ENCODE results near the gene WDFY3. TPM values are rescaled to one million over a fixed set of nuclear protein-coding genes. Genes with fewer than 3 reads are reported as not detected.

WDFY3 gene
- total RNA-seq, 3 donors from 2014 or later = 119 to 156 (median 125) TPM

DNA sequence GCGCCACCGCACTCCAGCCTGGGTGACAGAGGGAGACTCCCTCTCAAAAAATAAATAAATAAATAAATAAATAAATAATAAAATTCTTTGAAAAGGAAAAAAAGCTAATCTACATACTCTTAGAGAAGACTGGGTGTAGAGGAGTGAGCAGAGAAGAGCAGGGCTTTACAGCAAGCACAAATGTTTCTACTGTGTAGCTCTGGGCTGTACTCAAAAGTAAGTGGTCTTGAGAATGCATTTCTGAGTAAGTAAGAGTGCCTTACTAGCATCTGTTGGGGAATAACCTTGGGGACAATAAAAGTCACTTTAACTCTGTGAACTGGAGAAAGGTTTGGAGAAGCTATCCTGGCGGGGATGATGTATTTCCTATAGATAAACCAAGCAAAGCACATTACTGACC, 185.8 kb downstream of the WDFY3 start:
- intact Hi-C loops (cut with DNase I; ENCODE audit: low total_unique reads) = no loop called here
- Histone ChIP-seq H3K36me3 (peaks cover 9% of the 10 kb centered on the region), H3K4me1 (no peaks in the 10 kb centered on the region), H3K4me3 (no peak overlapping the region), H3K27ac (no peak overlapping the region), H3K9me3 (no peaks in the 10 kb centered on the region), H3K27me3 (no peaks in the 10 kb centered on the region)
- TF ChIP-seq, protein P1, sequence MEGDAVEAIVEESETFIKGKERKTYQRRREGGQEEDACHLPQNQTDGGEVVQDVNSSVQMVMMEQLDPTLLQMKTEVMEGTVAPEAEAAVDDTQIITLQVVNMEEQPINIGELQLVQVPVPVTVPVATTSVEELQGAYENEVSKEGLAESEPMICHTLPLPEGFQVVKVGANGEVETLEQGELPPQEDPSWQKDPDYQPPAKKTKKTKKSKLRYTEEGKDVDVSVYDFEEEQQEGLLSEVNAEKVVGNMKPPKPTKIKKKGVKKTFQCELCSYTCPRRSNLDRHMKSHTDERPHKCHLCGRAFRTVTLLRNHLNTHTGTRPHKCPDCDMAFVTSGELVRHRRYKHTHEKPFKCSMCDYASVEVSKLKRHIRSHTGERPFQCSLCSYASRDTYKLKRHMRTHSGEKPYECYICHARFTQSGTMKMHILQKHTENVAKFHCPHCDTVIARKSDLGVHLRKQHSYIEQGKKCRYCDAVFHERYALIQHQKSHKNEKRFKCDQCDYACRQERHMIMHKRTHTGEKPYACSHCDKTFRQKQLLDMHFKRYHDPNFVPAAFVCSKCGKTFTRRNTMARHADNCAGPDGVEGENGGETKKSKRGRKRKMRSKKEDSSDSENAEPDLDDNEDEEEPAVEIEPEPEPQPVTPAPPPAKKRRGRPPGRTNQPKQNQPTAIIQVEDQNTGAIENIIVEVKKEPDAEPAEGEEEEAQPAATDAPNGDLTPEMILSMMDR (IDR thresholded peaks at IDR 0.05) = no peak
- TF ChIP-seq POLR2A (IDR thresholded peaks at IDR 0.05) = no peak
- no peak for TF ChIP-seq POLR2AphosphoS5 (IDR thresholded peaks at IDR 0.05)
- DNase-seq (ENCODE audit: low spot score in 2 of 2) = no peak

DNA sequence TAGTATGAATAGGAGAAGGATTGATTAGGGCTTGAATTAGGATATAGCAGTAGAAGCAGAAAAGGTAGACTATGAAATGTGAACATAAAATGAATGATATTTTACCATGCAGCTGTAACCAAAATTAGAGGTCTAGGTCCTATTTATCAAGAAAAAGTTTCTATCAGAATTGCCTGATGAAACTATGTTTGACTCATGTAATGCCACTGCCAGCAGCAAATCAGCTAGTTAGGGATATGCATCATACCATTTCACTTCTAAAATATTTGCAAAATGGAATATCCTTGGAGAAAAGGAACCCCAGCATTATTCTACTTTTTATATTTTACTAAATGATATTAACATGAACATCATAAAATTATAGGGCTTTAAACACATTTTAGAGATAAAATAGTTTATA, 188.4 kb downstream of the WDFY3 start:
- no peak overlapping the region for H3K4me3 ChIP-seq
- H3K9me3 ChIP-seq = no peaks in the 10 kb centered on the region
- H3K36me3 ChIP-seq = peaks cover 10% of the 10 kb centered on the region
- H3K27ac ChIP-seq = no peak overlapping the region
- H3K4me1 ChIP-seq = no peaks in the 10 kb centered on the region
- intact Hi-C loops (cut with DNase I; ENCODE audit: low total_unique reads) = no loop called here
- no peak for DNase-seq (ENCODE audit: low spot score in 2 of 2)
- TF ChIP-seq POLR2A (IDR thresholded peaks at IDR 0.05) (no peak), POLR2AphosphoS5 (IDR thresholded peaks at IDR 0.05) (no peak)
- TF ChIP-seq, protein P1 (IDR thresholded peaks at IDR 0.05) = no peak
- H3K27me3 ChIP-seq = no peaks in the 10 kb centered on the region

DNA sequence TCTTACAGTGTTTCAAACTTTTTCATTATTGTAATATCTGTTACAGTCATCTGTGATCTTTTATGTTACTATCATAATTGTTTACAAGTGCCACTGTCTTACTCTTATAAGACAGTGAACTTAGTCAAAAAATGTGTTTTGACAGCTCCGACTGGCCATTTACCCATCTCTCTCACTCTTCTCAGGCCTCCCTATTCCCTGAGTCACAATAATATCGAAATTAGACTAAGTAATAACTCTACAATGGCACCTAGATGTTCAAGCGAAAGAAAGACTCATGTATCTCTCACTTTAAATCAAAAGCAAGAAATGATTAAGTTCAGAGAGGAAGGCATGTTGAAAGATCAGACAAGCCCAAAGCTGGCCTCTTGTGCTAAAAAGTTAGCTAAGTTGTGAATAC, 199.3 kb downstream of the WDFY3 start:
- intact Hi-C loops (cut with DNase I; ENCODE audit: low total_unique reads) = no loop called here
- Histone ChIP-seq H3K9me3 (no peaks in the 10 kb centered on the region), H3K4me1 (no peaks in the 10 kb centered on the region), H3K27ac (no peak overlapping the region), H3K27me3 (no peaks in the 10 kb centered on the region), H3K4me3 (no peak overlapping the region), H3K36me3 (no peaks in the 10 kb centered on the region)
- no peak for DNase-seq (ENCODE audit: low spot score in 2 of 2)
- TF ChIP-seq, protein P1 (IDR thresholded peaks at IDR 0.05) = no peak
- TF ChIP-seq POLR2AphosphoS5 (IDR thresholded peaks at IDR 0.05) = no peak

DNA sequence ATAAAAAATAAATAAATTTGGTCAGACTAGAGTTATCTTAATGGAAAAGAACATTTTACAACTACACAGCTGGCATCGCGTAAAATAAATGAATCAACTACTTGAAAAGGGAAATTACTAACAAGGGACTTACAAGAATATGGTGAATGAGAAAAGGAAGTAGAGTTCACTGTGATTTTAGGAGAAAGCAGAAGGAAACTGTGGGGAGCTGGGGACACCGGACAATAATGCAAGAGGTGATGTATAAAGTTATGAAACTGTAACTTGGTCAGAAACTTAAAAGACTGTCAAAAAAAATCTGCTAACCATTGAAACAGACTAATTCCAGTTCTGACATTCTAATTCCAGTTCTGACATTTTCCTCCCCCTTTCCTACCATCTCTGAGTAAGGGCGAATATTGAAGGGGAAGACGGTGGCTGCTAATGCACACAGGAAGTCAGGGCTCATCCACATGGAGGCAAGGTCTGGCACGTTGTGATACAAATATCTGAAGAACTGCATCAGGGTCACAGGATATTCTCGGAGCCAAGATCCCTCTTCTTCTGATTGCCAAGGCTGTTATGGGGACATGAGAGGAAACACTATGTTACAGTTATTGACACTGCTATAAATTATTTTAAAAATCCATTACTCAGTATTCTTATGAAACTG, 213.0 kb downstream of the WDFY3 start:
- DNase-seq (ENCODE audit: low spot score in 2 of 2) = no peak
- no peaks in the 10 kb centered on the region for H3K36me3 ChIP-seq
- intact Hi-C loops (cut with DNase I; ENCODE audit: low total_unique reads) = no loop called here
- no peak overlapping the region for H3K4me3 ChIP-seq
- no peaks in the 10 kb centered on the region for H3K9me3 ChIP-seq
- TF ChIP-seq, protein P1 (IDR thresholded peaks at IDR 0.05) = no peak
- TF ChIP-seq POLR2AphosphoS5 (IDR thresholded peaks at IDR 0.05) (no peak), POLR2A (IDR thresholded peaks at IDR 0.05) (no peak)
- no peak overlapping the region for H3K27ac ChIP-seq
- H3K4me1 ChIP-seq = no peaks in the 10 kb centered on the region
- H3K27me3 ChIP-seq = no peaks in the 10 kb centered on the region

DNA sequence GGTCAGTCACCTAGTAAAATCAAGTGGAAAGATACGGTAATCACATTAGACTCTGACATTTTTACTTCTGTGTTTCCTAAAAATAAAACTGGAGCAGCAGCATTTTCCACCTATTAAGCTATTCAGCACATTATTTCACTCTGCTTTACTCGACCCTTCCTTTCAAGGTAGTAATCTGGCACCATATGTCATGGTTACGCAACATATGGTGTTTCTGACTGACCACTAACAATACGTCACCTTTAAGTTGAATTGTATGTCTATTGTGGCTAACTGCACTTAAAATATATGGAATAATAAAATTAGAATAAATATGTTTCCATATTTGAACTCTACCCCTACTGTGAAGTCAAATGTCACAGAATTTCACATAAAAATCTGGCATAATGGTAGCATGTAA, 214.8 kb downstream of the WDFY3 start:
- H3K4me1 ChIP-seq = no peaks in the 10 kb centered on the region
- TF ChIP-seq POLR2AphosphoS5 (IDR thresholded peaks at IDR 0.05) = no peak
- TF ChIP-seq, protein P1 (IDR thresholded peaks at IDR 0.05) = no peak
- no peaks in the 10 kb centered on the region for H3K27me3 ChIP-seq
- H3K9me3 ChIP-seq = no peaks in the 10 kb centered on the region
- no peak for DNase-seq (ENCODE audit: low spot score in 2 of 2)
- no peak overlapping the region for H3K4me3 ChIP-seq
- intact Hi-C loops (cut with DNase I; ENCODE audit: low total_unique reads) = no loop called here
- no peaks in the 10 kb centered on the region for H3K36me3 ChIP-seq
- H3K27ac ChIP-seq = no peak overlapping the region
